Activated naive CD8-positive, alpha-beta T cell treated with anti-CD3 and anti-CD28 coated beads for 36 hours (primary cell): Measurements from ENCODE around the gene LRFN4. TPM values are rescaled to one million over a fixed set of nuclear protein-coding genes. Genes with fewer than 3 reads are reported as not detected.

ENCODE experiments used
- DNase-seq: peaks from one replicate; pipeline ENCODE4 v3.0.0; 2021
- H3K27ac Mint-ChIP-seq: one replicate; pipeline ENCODE4 v1.8.0; 2022; ENCODE audit warnings: mild to moderate bottlenecking, moderate library complexity, mixed read lengths
- H3K27me3 Mint-ChIP-seq: one replicate; pipeline ENCODE4 v1.8.0; 2022; ENCODE audit warnings: mild to moderate bottlenecking, mixed read lengths
- H3K36me3 Mint-ChIP-seq: one replicate; pipeline ENCODE4 v1.8.0; 2021; ENCODE audit warnings: mild to moderate bottlenecking, mixed read lengths
- H3K4me1 Mint-ChIP-seq: one replicate; pipeline ENCODE4 v1.8.0; 2021; ENCODE audit warnings: mixed read lengths
- H3K4me3 Mint-ChIP-seq: one replicate; pipeline ENCODE4 v1.8.0; 2022; ENCODE audit warnings: mild to moderate bottlenecking, moderate library complexity, mixed read lengths
- H3K9me3 Mint-ChIP-seq: one replicate; pipeline ENCODE4 v1.8.0; 2022; ENCODE audit warnings: mixed read lengths
- total RNA-seq, 2 experiments: library from RNA; stranded (reverse); gene quantifications; one replicate each; pipeline ENCODE4 v1.2.3, GENCODE V29; 2021

The LRFN4 gene
- total RNA-seq, 2 experiments from 2014 or later: 36.3 to 37.8 TPM

- Mint-ChIP-seq H3K4me3 (peak overlapping the region; percentile 29), H3K4me1 (no peaks in the 10 kb centered on the region), H3K9me3 (no peaks in the 10 kb centered on the region), H3K36me3 (peaks cover 2% of the 10 kb centered on the region), H3K27ac (no peak overlapping the region), H3K27me3 (no peaks in the 10 kb centered on the region)
- DNase-seq: no peak
Measured at GRCh38 chr11:66861038-66861773, 4.3 kb downstream of the LRFN4 start.

- Mint-ChIP-seq H3K4me3 (no peak overlapping the region), H3K27ac (no peak overlapping the region), H3K27me3 (no peaks in the 10 kb centered on the region), H3K4me1 (no peaks in the 10 kb centered on the region), H3K9me3 (no peaks in the 10 kb centered on the region), H3K36me3 (no peaks in the 10 kb centered on the region)
- no peak for DNase-seq
Measured at GRCh38 chr11:66861774-66862558, 5.1 kb downstream of the LRFN4 start.

DNA sequence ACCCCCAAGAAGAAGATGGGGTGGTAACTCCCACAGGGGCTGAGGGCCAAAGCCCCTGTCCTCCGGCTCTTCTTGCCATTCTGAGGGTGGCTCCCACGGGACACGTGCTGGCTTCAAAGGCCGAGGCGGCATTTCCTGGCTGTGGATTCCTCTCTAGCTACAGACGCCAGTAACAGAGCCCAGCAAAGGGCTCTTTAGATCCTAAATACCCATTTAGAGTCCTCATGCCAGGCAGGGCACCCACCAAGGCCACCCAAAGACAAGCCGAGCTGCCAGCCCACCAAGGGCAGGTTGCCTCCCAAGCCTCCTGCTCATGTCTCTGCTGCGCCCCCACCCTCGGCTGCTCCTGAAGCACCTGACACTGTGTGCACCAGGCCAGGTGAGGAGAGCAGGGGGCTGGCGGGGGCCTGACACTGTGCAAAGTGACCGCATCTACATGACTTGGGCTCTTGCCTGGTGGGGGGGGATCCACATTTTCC, 5.7 kb downstream of the LRFN4 start:
- no peaks in the 10 kb centered on the region for H3K9me3 Mint-ChIP-seq
- H3K27me3 Mint-ChIP-seq: no peaks in the 10 kb centered on the region
- no peak for DNase-seq
- no peak overlapping the region for H3K27ac Mint-ChIP-seq
- no peaks in the 10 kb centered on the region for H3K4me1 Mint-ChIP-seq
- no peaks in the 10 kb centered on the region for H3K36me3 Mint-ChIP-seq
- H3K4me3 Mint-ChIP-seq: no peak overlapping the region

- Mint-ChIP-seq H3K4me3 (no peak overlapping the region), H3K27ac (no peak overlapping the region), H3K27me3 (no peaks in the 10 kb centered on the region), H3K4me1 (peaks cover 2% of the 10 kb centered on the region), H3K36me3 (no peaks in the 10 kb centered on the region), H3K9me3 (no peaks in the 10 kb centered on the region)
- no peak for DNase-seq
Measured at GRCh38 chr11:66863428-66864125, 6.7 kb downstream of the LRFN4 start.

GRCh38 chr11:66864172-66864901, 7.5 kb downstream of the LRFN4 start:
- H3K4me3 Mint-ChIP-seq: no peak overlapping the region
- peaks cover 5% of the 10 kb centered on the region for H3K4me1 Mint-ChIP-seq
- no peaks in the 10 kb centered on the region for H3K27me3 Mint-ChIP-seq
- no peak for DNase-seq
- no peaks in the 10 kb centered on the region for H3K36me3 Mint-ChIP-seq
- H3K27ac Mint-ChIP-seq: no peak overlapping the region
- no peaks in the 10 kb centered on the region for H3K9me3 Mint-ChIP-seq

DNA sequence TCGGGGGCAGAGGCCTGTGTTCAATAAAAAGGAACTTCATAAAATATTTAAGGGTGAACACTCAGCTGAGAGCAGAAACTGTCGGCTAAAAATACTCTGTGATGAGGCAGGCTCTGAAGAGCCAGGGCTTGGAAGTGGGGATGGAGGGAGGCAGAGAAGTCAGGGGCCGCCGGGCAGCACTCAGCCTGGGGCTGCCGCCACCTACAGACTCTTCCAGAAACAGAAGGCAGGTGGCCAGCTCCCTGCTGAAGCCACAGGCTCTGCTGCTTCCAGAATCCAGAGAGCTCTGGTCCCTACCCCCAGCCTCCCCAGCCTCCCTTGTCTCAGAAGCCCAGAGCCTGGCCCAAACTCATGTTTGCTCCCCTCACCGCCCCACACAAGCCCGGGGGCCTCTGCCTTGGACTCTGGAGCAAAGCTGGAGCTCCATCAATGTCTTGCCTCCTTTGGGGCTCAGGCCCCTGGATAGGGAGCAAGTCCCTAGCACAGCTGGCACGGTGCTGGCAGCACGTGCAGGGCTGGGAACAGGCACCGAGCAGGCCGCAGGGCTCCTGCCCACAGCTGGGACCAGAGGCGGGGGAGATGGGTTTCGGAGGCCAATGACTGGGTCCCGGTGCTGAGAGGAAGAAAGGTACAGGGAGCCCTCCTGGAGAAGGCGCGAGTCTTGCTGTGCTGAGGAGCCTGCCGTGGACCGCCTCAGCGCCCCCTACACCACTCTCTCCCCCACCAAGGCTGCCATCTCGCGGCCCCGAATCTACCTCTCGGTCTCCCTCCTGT, 8.2 kb downstream of the LRFN4 start:
- H3K27ac Mint-ChIP-seq: no peak overlapping the region

GRCh38 chr11:66866007-66866406, 9.1 kb downstream of the LRFN4 start:
- Mint-ChIP-seq H3K36me3 (no peaks in the 10 kb centered on the region), H3K27me3 (no peaks in the 10 kb centered on the region), H3K9me3 (no peaks in the 10 kb centered on the region), H3K4me1 (peaks cover 8% of the 10 kb centered on the region), H3K4me3 (no peak overlapping the region), H3K27ac (no peak overlapping the region)
- no peak for DNase-seq

More for the DNA sequence above, 8.2 kb downstream of the LRFN4 start:
- H3K36me3 Mint-ChIP-seq: no peaks in the 10 kb centered on the region
- H3K4me3 Mint-ChIP-seq: no peak overlapping the region
- DNase-seq: no peak
- H3K9me3 Mint-ChIP-seq: no peaks in the 10 kb centered on the region
- H3K4me1 Mint-ChIP-seq: peaks cover 8% of the 10 kb centered on the region
- H3K27me3 Mint-ChIP-seq: no peaks in the 10 kb centered on the region

DNA sequence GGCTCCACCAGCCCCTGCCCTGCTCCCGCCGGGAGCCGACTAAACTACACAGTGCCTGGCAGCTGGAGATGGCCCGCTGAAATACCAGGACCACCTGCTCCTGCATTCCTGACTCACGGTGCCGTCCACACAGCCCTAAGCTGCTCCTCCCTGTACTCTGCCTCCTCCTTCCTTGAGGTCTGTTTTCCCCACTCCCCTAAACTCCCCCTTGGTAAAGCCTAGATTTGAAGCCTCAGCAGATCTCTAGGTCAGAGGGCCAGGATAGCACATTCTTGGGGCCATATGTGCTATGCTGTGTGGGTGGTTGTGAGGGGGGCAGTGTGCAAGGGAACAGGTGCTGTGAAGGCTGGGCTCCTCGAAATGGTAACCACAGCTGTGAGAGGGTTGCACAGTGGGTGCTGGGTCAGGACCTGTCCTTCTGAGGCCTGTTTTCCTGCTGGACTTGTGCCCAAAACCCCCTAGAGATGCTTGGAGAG, 9.7 kb downstream of the LRFN4 start:
- Mint-ChIP-seq H3K27me3 (no peaks in the 10 kb centered on the region), H3K36me3 (no peaks in the 10 kb centered on the region), H3K27ac (no peak overlapping the region), H3K4me1 (peaks cover 8% of the 10 kb centered on the region), H3K4me3 (no peak overlapping the region), H3K9me3 (no peaks in the 10 kb centered on the region)
- DNase-seq: no peak

GRCh38 chr11:66867425-66868040, 10.7 kb downstream of the LRFN4 start:
- H3K4me3 Mint-ChIP-seq: no peak overlapping the region
- H3K27me3 Mint-ChIP-seq: no peaks in the 10 kb centered on the region
- H3K27ac Mint-ChIP-seq: no peak overlapping the region
- H3K4me1 Mint-ChIP-seq: peaks cover 8% of the 10 kb centered on the region
- H3K9me3 Mint-ChIP-seq: no peaks in the 10 kb centered on the region
- no peak for DNase-seq
- no peaks in the 10 kb centered on the region for H3K36me3 Mint-ChIP-seq

DNA sequence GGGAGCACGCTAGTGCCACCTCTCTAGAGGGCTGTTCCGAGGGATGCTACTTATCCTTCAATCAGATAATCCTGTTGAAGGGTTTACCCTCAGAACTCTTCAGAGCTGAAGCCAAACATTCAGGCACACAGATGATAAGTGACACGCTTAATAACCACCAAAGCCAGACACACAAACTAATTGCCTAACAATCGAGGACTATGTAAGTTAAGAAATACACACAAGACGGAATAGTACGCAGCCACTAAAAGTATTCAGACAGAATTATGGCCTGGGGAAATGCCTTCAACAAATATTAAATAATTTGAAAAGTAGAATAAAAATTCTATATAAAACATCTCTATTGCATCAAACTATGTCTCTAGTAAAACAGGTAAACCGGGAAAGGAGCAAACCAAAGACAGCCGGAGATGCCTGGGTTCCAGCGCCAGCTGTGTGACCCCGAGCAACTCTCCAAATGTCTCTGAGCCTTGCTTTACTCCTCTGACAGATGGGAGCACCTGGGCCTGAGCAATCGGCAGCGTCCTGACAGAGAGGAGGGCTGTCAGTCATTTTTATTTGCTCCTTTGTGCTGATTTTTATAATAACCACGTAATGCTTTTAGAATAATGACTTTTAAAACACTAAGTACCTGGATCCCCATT, 11.3 kb downstream of the LRFN4 start:
- Mint-ChIP-seq H3K4me1 (peaks cover 8% of the 10 kb centered on the region), H3K27ac (no peak overlapping the region), H3K36me3 (no peaks in the 10 kb centered on the region), H3K9me3 (no peaks in the 10 kb centered on the region), H3K4me3 (no peak overlapping the region), H3K27me3 (no peaks in the 10 kb centered on the region)
- no peak for DNase-seq

GRCh38 chr11:66868726-66869566, 12.1 kb downstream of the LRFN4 start:
- DNase-seq: peak; percentile 84
- no peaks in the 10 kb centered on the region for H3K36me3 Mint-ChIP-seq
- H3K27me3 Mint-ChIP-seq: no peaks in the 10 kb centered on the region
- H3K9me3 Mint-ChIP-seq: no peaks in the 10 kb centered on the region
- peaks cover 8% of the 10 kb centered on the region for H3K4me1 Mint-ChIP-seq
- peak overlapping the region; percentile 34 for H3K27ac Mint-ChIP-seq
- no peak overlapping the region for H3K4me3 Mint-ChIP-seq

DNA sequence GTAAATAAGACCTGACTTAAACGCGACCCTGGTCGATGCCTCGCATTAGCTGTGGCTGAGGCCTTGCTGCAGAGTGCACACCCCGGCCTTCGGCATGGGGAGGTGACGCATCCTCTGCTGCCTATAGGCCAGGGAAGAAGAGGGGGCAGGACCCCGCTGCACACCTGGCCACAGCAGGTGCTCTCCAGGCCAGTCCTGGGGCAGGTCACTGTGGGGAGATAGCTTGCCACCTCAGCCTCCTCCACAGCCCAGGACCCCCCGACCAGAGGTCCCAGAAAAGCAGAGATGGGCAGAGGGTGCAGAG, 12.7 kb downstream of the LRFN4 start:
- no peak for DNase-seq
- Mint-ChIP-seq H3K4me3 (no peak overlapping the region), H3K36me3 (no peaks in the 10 kb centered on the region), H3K27ac (no peak overlapping the region), H3K9me3 (no peaks in the 10 kb centered on the region), H3K27me3 (no peaks in the 10 kb centered on the region), H3K4me1 (peaks cover 8% of the 10 kb centered on the region)

- no peak for DNase-seq
- no peak overlapping the region for H3K27ac Mint-ChIP-seq
- H3K4me1 Mint-ChIP-seq: peaks cover 8% of the 10 kb centered on the region
- no peaks in the 10 kb centered on the region for H3K36me3 Mint-ChIP-seq
- no peaks in the 10 kb centered on the region for H3K9me3 Mint-ChIP-seq
- H3K4me3 Mint-ChIP-seq: no peak overlapping the region
- no peaks in the 10 kb centered on the region for H3K27me3 Mint-ChIP-seq
Measured at GRCh38 chr11:66870131-66870530, 13.3 kb downstream of the LRFN4 start.
